ENCODE measurements around the gene COX8A. TPM values are rescaled to one million over a fixed set of nuclear protein-coding genes. Genes with fewer than 3 reads are reported as not detected.

COX8A gene, protein sequence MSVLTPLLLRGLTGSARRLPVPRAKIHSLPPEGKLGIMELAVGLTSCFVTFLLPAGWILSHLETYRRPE
- total RNA-seq: 100 to 1,000 TPM; 390 to 690 (median 446) TPM
- 100 to 1,000 TPM; 279 to 810 (median 358) TPM for polyA plus RNA-seq
- long read RNA-seq, donor 1, transcript COX8A-201 (2 exons, 507 nt): major isoform, 483 of 511 reads
- long read RNA-seq, donor 1, partial matches to known transcripts: 28 of 511 reads
- long read RNA-seq, donor 1, other reads (novel, unspliced or antisense): 0 of 511 reads
- long read RNA-seq, donor 2, transcript COX8A-201 (2 exons, 507 nt): major isoform, 331 of 348 reads
- long read RNA-seq, donor 2, partial matches to known transcripts: 17 of 348 reads
- long read RNA-seq, donor 2, other reads (novel, unspliced or antisense): 0 of 348 reads
- long read RNA-seq, donor 3, transcript COX8A-201 (2 exons, 507 nt): major isoform, 275 of 307 reads
- long read RNA-seq, donor 3, partial matches to known transcripts: 32 of 307 reads
- long read RNA-seq, donor 3, other reads (novel, unspliced or antisense): 0 of 307 reads
- long read RNA-seq, donor 4, transcript COX8A-201 (2 exons, 507 nt): major isoform, 371 of 371 reads
- long read RNA-seq, donor 4, partial matches to known transcripts: 0 of 371 reads
- long read RNA-seq, donor 4, other reads (novel, unspliced or antisense): 0 of 371 reads
- long read RNA-seq, donor 5, transcript COX8A-201 (2 exons, 507 nt): major isoform, 247 of 251 reads
- long read RNA-seq, donor 5, partial matches to known transcripts: 2 of 251 reads
- long read RNA-seq, donor 5, other reads (novel, unspliced or antisense): 2 of 251 reads
- long read RNA-seq, donor 6, transcript COX8A-201 (2 exons, 507 nt): major isoform, 356 of 356 reads
- long read RNA-seq, donor 6, partial matches to known transcripts: 0 of 356 reads
- long read RNA-seq, donor 6, other reads (novel, unspliced or antisense): 0 of 356 reads
- long read RNA-seq, donor 7, transcript COX8A-201 (2 exons, 507 nt): major isoform, 240 of 240 reads
- long read RNA-seq, donor 7, partial matches to known transcripts: 0 of 240 reads
- long read RNA-seq, donor 7, other reads (novel, unspliced or antisense): 0 of 240 reads
- long read RNA-seq, donor 8, transcript COX8A-201 (2 exons, 507 nt): major isoform, 413 of 432 reads
- long read RNA-seq, donor 8, partial matches to known transcripts: 19 of 432 reads
- long read RNA-seq, donor 8, other reads (novel, unspliced or antisense): 0 of 432 reads
- long read RNA-seq, donor 9, transcript COX8A-201 (2 exons, 507 nt): major isoform, 272 of 277 reads
- long read RNA-seq, donor 9, partial matches to known transcripts: 5 of 277 reads
- long read RNA-seq, donor 9, other reads (novel, unspliced or antisense): 0 of 277 reads
- long read RNA-seq, donor 10, transcript COX8A-201 (2 exons, 507 nt): major isoform, 122 of 122 reads
- long read RNA-seq, donor 10, partial matches to known transcripts: 0 of 122 reads
- long read RNA-seq, donor 10, other reads (novel, unspliced or antisense): 0 of 122 reads

DNA sequence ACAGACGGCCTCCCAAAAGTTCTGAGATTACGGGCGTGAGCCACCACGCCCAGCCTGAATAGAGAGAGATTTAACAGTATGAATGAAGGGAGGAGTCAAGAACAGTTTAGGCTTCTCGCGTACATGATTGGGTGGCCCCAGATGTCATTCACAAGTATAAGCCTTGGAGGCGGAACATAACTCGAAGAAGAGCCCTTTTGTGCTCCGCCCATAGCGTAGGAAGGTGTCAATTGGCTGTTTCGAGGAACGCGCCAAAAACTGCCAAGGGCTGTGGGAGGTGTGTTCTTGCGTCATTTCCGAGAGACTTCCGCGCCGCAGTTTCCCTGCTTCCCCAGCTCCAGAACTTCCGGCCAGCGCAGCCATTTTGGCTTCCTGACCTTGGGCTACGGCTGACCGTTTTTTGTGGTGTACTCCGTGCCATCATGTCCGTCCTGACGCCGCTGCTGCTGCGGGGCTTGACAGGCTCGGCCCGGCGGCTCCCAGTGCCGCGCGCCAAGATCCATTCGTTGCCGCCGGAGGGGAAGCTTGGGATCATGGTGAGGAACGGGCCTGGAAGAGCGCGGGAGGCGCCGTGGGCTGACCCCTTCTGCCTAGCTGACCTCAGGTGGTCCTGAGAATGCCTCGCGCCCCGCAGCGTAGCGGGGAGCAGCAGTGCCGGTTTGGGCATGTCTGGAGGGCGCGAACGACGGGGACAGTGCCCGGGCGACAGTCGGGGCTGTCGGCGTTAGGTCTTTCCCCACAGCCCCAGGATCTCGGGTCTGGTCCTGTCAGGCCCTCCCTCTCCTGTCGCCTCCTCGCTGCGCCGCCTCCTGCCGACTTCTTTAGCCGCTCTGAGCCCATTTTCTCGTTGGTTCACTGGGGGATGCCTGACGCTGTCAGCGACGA, at the start of gene COX8A:
Gene COX8A (plus strand): TSS at position 362 of the 885 bp plus-strand sequence. CDS start 61 bp downstream, at position 423.
- DNase-seq: peak; percentile 98 to 100 (median 99)
- WGBS, 4 donors: 0% methylated on average over 28 to 67 of the region's 67 CpGs
- Histone ChIP-seq H3K4me3 (peak within 1 kb of the TSS; percentile 81 to 98 (median 88)), H3K27me3 (no peaks in the 10 kb centered on the region), H3K27ac (peak within 1 kb of the TSS; percentile 89 to 99 (median 93)), H3K36me3 (replicated peaks in 1 of 2) (no peaks in the 10 kb centered on the region), H3K9me3 (replicated peaks in 1 of 3) (no peaks in the 10 kb centered on the region), H3K4me1 (replicated peaks in 1 of 2) (peaks cover 18 to 40% of the 10 kb centered on the region in 2 donors)
- TF ChIP-seq POLR2A (IDR thresholded peaks at IDR 0.05): peak in 1 of 2 donors; percentile 47
- TF ChIP-seq, protein P1, sequence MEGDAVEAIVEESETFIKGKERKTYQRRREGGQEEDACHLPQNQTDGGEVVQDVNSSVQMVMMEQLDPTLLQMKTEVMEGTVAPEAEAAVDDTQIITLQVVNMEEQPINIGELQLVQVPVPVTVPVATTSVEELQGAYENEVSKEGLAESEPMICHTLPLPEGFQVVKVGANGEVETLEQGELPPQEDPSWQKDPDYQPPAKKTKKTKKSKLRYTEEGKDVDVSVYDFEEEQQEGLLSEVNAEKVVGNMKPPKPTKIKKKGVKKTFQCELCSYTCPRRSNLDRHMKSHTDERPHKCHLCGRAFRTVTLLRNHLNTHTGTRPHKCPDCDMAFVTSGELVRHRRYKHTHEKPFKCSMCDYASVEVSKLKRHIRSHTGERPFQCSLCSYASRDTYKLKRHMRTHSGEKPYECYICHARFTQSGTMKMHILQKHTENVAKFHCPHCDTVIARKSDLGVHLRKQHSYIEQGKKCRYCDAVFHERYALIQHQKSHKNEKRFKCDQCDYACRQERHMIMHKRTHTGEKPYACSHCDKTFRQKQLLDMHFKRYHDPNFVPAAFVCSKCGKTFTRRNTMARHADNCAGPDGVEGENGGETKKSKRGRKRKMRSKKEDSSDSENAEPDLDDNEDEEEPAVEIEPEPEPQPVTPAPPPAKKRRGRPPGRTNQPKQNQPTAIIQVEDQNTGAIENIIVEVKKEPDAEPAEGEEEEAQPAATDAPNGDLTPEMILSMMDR (IDR thresholded peaks at IDR 0.05): peak in 2 of 6 experiments; percentile 1 to 26
- intact Hi-C loops (cut with DNase I): no loop called here

DNA sequence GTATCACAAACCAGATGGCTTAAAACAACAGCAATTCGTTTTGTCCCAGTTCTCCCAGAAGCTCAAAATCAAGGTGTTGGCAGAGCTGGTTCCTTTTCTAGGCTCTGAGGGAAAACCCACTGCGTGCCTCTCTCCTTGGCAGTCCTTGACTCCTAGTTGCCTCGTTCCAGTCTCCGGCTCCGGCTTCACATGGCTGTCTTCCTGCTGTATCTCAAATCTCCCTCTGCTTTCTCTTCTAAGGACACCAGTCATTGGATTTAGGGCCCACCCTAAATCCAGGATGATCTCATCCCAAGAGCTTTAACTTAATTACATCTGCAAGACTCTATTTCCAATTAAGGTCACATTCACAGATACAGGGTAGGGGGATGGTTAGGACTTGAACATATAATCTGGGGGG, 44.8 kb upstream of the COX8A start:
- TF ChIP-seq, protein P1 (IDR thresholded peaks at IDR 0.05): no peak
- no peak for TF ChIP-seq POLR2A (IDR thresholded peaks at IDR 0.05)
- DNase-seq: no peak
- intact Hi-C loops (cut with DNase I): no loop called here
- WGBS, 4 donors: 59 to 93% (median 88%) methylated on average over 5 of the region's 5 CpGs
- Histone ChIP-seq H3K27me3 (no peaks in the 10 kb centered on the region), H3K9me3 (replicated peaks in 1 of 3) (no peaks in the 10 kb centered on the region), H3K27ac (no peak overlapping the region), H3K4me1 (replicated peaks in 1 of 2) (no peaks in the 10 kb centered on the region), H3K4me3 (no peak overlapping the region), H3K36me3 (replicated peaks in 1 of 2) (no peaks in the 10 kb centered on the region)

DNA sequence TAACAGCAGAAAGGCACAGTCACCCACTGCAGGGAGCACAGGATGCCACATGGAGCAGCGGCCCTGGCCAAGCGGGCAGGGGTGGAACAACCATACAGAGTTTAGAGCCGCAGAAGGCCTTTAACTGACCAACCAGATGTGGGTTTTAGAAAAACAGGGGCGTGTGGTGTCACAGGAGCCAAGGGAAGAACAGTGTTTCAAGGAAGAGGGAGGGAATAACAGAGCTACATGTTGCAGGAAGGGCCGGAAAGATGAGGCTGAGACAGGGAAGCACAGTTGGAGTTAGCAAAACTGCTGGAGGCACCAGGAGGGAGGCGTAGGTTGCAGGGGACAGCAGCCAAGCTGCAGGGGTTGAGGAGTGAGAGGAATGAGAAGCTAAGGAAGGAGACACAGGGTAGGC, 43.4 kb upstream of the COX8A start:
- intact Hi-C loops (cut with DNase I): no loop called here
- no peaks in the 10 kb centered on the region for H3K9me3 ChIP-seq (replicated peaks in 1 of 3)
- WGBS, 4 donors: 67 to 75% (median 71%) methylated on average over 6 of the region's 6 CpGs
- DNase-seq: no peak
- H3K4me3 ChIP-seq: no peak overlapping the region
- no peak for TF ChIP-seq POLR2A (IDR thresholded peaks at IDR 0.05)
- TF ChIP-seq, protein P1 (IDR thresholded peaks at IDR 0.05): no peak
- no peak overlapping the region for H3K27ac ChIP-seq
- no peaks in the 10 kb centered on the region for H3K36me3 ChIP-seq (replicated peaks in 1 of 2)
- no peaks in the 10 kb centered on the region for H3K27me3 ChIP-seq
- H3K4me1 ChIP-seq (replicated peaks in 1 of 2): no peaks in the 10 kb centered on the region
